HG03196 (cell line): ENCODE measurements around the gene TUBB8B.
"Not testable (repeated sequence)": the region's sequence is repeated elsewhere in the genome, so short reads cannot be mapped to it uniquely, and the experiment has no call there.

Source experiments
- ATAC-seq: cut with Tn5 transposase; IDR thresholded peaks from one replicate; pipeline ENCODE4 v1.9.1; 2021; ENCODE audit not compliant: unreplicated experiment

TUBB8B gene

GRCh38 chr18:13177-13576, 36.2 kb downstream of the TUBB8B start:
- ATAC-seq: not testable (repeated sequence)

GRCh38 chr18:12773-13172, 36.6 kb downstream of the TUBB8B start:
- not testable (repeated sequence) for ATAC-seq

GRCh38 chr18:11383-12274, 37.8 kb downstream of the TUBB8B start:
- ATAC-seq: not testable (repeated sequence)

GRCh38 chr18:10624-11184, 38.7 kb downstream of the TUBB8B start:
- ATAC-seq: not testable (repeated sequence)

- not testable (repeated sequence) for ATAC-seq
Measured at GRCh38 chr18:9937-10336, 39.5 kb downstream of the TUBB8B start.
